ENCODE results near the gene CNOT10.
"Not testable (repeated sequence)": the region's sequence is repeated elsewhere in the genome, so short reads cannot be mapped to it uniquely, and the experiment has no call there.

The CNOT10 gene

GRCh38 chr3:32696523-32696922 lies 11.5 kb downstream of the CNOT10 start:
- no peak for DNase-seq (ENCODE audit: low read depth in 2 of 2)

GRCh38 chr3:32698506-32698905 lies 13.5 kb downstream of the CNOT10 start:
- no peak for DNase-seq (ENCODE audit: low read depth in 2 of 2)

GRCh38 chr3:32699429-32699828 lies 14.4 kb downstream of the CNOT10 start:
- no peak for DNase-seq (ENCODE audit: low read depth in 2 of 2)

GRCh38 chr3:32700244-32700643 lies 15.3 kb downstream of the CNOT10 start:
- no peak for DNase-seq (ENCODE audit: low read depth in 2 of 2)

DNA sequence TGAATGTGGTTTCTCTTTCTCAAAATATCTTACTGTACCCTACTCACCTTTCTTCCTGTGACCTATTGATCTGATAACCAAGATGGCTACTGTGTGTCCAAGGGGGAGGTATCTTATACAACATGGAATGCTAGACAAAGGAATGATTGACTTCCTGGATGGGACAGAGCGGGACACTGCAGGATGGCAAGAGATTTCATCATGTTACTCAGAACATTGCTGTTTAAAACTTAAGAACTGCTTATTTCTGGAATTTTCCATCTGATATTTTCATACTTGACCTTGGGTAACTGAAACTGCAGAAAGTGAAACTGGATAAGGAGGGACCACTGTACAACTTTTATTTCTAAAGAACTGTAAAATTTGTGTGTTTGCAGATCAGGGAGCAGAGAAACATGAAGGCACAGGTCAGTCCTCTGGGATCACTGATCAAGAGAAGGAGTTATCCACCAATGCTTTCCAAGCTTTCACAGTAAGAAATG lies 18.5 kb downstream of the CNOT10 start:
- DNase-seq (ENCODE audit: low read depth in 2 of 2): no peak

GRCh38 chr3:32705232-32705631 lies 20.2 kb downstream of the CNOT10 start:
- DNase-seq (ENCODE audit: low read depth in 2 of 2): no peak

DNA sequence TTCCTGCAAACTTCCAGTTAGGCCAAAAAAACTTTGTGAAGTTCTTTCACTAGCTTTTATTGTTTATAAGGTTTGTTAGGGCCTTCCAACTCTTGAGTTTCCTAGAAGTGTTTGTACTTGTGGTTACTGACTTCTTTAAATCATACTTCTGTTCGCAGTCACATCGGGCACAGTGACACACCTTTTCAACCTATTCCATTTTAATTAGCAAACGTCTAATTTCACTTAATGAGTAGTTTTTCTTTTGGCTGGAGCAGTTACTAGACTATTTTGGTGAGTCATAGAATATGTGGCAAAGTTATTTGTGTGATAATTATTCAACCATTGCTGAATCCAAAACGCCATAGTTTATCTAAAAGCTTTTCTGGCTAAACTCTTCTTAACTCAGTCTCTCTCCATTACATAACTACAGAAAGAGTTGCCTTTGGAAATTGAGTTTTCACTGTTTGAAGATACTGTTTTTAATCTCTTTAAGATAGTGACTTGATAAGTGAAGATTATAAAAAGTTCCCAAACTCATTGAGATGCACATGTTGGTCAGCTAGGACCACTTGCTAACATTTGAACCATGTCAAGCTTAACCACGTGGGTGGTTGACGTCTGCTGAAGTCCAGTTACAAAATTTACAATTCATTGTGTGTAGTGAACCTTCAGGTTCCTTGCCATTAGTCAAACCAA lies 21.5 kb downstream of the CNOT10 start:
- no peak for DNase-seq (ENCODE audit: low read depth in 2 of 2)

- no peak for DNase-seq (ENCODE audit: low read depth in 2 of 2)
These were observed 22.0 kb downstream of the CNOT10 start for GRCh38 chr3:32707026-32707370.

DNA sequence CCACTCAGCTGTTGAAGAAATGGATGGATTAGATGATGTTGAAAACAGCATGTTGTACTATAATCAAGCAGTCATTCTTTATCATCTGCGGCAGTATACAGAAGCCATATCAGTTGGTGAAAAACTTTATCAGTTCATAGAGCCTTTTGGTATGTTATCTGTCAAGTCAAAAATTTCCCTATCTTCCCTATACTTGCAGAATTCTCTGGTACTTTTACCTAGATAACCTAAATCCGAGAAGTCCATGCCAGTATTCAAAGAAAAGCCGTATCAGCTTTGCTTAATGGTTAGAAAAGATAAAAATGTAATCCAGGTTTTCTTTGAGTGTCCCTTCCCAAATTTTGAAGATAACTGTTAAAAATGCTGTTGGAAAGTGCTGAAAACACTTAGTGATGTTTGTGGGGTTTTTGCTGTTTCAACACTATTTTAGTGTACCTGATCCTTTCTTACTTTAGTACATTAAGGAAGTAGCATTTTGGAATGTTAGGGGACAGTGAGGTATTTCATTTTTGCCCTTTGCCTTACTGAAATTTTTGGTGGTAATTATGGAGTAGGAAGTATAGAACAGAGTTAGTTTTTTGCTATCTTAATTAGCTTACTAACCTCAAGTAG lies 23.8 kb downstream of the CNOT10 start:
- no peak for DNase-seq (ENCODE audit: low read depth in 2 of 2)

GRCh38 chr3:32709346-32709745 lies 24.4 kb downstream of the CNOT10 start:
- DNase-seq (ENCODE audit: low read depth in 2 of 2): no peak

DNA sequence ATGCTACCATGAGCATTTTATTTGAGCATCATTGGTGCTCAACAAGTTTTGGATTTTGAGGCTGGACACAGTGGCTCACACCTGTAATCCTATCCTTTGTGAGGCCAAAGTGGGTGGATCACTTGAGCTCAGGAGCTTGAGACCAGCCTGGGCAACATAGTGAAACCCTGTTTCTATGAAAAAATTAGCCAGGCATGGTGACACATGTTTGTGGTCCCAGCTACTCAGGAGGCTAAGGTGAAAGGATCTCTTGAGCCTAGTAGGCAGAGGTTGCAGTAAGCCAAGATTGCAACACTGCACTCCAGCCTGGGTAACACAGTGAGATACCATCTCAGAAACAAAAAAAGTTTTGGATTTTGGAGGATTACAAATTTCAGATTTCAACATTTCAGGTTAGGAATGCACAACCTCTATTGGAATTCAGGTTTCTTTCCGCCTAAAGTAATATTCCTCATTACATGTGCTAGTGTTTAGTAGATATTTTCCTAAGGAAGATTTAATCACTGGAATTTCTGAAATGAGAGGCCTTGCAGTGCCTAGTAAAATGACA lies 27.6 kb downstream of the CNOT10 start:
- DNase-seq (ENCODE audit: low read depth in 2 of 2): no peak

DNA sequence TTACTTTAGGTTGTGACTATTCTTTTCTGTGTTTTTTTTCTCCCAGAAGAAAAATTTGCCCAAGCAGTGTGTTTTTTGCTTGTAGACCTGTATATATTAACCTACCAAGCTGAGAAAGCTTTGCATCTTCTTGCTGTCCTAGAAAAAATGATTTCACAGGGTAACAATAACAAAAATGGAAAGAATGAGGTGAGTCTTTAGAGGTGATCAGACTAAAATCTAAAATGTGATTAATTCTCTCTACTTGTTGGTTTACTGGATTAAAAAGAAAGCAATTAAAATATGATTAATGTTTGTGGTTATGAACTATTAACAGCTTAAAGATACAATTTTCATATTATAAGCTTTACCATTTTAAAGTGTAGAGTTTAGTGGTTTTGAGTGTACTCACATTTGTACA lies 28.2 kb downstream of the CNOT10 start:
- DNase-seq (ENCODE audit: low read depth in 2 of 2): no peak

- DNase-seq (ENCODE audit: low read depth in 2 of 2): no peak
These were observed 34.3 kb downstream of the CNOT10 start for GRCh38 chr3:32719335-32719734.

DNA sequence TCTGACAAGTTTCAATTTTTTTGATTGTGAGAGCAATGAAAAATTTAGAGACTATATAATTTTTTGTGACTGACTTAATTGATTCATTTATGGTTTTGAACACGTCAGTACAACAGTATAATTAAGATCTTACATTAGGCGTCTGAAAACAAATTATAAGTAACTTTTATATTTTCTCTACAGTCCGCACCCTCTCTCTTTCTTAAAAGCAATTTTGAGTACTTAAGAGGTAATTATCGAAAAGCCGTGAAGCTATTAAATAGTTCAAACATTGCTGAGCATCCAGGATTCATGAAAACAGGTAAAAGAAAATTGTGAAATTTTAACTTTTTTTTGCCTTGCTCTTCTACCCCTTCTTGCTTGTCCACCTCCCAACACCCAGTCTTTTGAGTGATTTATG lies 34.9 kb downstream of the CNOT10 start:
- no peak for DNase-seq (ENCODE audit: low read depth in 2 of 2)

DNA sequence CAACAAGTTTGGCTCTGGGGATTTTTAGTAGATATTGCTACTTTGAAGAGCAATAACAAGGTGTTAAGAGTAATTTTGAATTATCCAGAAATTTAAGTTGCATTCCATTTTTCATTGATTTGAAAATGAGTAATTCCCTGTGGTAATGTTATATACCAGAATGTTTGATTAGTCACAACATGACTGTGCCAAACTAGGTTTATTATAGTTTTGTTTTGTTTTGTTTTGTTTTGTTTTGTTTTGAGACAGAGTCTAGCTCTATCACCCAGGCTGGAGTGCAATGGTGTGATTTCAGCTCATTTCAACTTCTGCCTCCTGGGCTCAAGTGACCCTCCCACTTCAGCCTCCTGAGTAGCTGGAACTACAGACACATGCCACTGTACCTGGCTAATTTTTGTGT lies 40.7 kb downstream of the CNOT10 start:
- no peak for DNase-seq (ENCODE audit: low read depth in 2 of 2)

- DNase-seq (ENCODE audit: low read depth in 2 of 2): no peak
These were observed 48.7 kb downstream of the CNOT10 start for GRCh38 chr3:32733631-32734229.

- no peak for DNase-seq (ENCODE audit: low read depth in 2 of 2)
These were observed 49.8 kb downstream of the CNOT10 start for GRCh38 chr3:32734756-32735155.

DNA sequence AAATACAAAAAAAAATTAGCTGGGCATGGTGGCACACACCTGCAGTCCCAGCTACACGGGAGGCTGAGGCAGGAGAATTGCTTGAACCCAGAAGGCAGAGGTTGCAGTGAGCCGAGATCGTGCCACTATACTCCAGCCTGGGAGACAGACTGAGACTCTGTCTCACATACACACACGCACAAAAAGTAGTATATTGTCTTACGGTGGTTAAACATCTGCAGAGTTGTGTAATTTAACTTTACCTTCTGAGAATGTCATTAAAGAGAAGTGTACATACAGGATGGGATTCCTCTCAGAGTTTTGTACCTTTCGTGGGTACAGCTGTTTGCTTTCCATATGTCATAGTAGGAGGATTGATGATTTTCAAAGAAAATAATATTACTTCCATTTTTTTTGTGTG lies 58.5 kb downstream of the CNOT10 start:
- not testable (repeated sequence) for DNase-seq (ENCODE audit: low read depth in 2 of 2)

GRCh38 chr3:32743934-32744333 lies 58.9 kb downstream of the CNOT10 start:
- no peak for DNase-seq (ENCODE audit: low read depth in 2 of 2)

DNA sequence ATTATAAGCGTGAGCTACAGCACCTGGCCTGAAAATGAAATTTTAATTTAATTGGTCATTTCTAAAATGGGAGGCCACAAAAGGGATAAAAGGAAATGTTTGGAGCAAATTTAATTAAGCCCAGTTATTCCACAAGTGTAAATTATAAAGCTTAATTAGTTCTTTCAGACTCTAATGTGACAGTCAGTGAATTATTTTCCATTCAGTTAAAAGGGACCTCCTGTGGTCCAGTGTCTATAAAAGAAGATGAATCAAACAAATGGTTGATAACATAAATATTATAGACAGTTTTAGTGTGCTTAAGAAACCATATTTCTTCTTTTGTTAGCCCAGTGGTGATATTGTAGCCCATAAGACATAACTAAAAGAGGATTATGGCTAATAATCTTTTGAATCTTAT lies 66.4 kb downstream of the CNOT10 start:
- DNase-seq (ENCODE audit: low read depth in 2 of 2): no peak

GRCh38 chr3:32755761-32756160 lies 70.8 kb downstream of the CNOT10 start:
- DNase-seq (ENCODE audit: low read depth in 2 of 2): no peak

DNA sequence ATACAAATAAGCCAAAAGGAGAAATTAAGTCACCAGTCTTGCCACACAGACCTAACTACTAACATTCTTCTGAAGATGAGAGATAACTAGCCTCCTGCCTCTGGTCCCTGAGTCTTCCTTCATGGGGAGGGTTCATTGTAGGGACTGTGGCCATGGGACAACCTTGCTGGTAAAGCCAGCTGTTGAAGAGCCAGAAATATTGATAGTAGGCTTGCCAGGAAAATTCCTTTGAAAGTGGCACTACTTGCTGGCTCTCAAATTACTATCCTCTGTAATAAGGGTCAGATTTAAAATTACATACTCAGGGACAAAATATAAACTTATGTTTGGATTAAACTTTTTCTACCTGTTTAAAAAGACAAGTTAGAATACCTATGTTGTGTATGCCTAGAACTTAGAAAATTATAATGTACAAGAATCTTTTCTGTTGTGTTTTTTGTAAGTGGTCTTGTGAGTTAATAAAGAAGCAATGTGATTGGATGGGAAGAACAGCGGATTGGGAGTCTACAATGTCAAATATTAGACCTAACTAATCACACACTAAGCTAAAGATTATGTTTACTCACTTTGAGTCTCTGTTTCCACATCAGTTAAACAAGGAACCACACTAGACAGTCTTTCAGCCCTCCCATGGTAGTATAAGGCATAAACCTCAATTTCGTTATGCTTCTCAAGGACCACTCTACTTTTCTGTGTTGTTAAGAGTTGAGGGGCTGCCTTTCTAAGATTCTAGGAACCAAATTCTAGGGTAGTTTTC lies 72.8 kb downstream of the CNOT10 start:
- DNase-seq (ENCODE audit: low read depth in 2 of 2): no peak
